Measurements from ENCODE around the gene MRPL38.
"Not testable (repeated sequence)": the region's sequence is repeated elsewhere in the genome, so short reads cannot be mapped to it uniquely, and the experiment has no call there.

The MRPL38 gene

DNA sequence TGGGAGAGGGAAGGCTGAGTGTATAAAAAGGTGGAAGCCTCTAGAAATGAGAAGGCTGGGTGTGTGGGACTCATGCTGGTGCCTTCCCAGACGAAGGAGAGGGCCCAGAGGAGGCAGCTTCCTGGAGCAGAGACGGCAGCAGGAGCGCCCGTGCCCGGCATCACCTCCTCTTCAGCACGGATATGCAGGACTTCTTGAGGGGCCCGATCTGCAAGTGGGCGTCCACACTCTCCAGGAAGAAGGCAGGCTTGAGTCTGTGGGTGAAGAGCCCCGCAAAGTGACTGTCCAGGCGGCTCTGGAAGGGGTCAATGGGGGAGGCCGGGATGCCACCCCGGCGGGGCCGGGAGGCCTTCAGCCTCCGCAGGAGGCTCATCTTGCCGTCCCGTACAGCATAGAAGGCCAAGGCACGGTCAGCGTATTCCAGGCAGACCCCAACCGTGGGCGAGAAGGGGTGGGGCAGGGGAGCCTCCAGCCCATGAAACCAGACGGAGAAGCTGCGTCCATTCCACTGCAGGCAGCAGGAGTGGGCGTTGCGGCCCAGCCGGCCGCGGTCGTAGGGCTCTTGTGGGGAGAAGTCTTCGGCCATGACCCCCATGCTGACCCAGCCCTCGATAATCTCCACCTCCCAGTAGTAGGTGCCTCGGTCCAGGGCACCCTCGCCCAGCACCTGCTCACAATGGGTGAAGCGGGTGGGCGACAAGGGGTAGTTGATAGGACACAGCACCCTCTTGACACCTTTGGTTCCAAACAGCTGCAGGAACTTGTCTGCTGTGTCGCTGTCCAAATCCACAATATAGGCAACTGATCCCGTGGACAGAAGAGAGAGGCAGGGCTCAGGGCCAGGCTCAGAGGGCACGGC lies 30.1 kb downstream of the MRPL38 start:
- DNase-seq: no peak

DNA sequence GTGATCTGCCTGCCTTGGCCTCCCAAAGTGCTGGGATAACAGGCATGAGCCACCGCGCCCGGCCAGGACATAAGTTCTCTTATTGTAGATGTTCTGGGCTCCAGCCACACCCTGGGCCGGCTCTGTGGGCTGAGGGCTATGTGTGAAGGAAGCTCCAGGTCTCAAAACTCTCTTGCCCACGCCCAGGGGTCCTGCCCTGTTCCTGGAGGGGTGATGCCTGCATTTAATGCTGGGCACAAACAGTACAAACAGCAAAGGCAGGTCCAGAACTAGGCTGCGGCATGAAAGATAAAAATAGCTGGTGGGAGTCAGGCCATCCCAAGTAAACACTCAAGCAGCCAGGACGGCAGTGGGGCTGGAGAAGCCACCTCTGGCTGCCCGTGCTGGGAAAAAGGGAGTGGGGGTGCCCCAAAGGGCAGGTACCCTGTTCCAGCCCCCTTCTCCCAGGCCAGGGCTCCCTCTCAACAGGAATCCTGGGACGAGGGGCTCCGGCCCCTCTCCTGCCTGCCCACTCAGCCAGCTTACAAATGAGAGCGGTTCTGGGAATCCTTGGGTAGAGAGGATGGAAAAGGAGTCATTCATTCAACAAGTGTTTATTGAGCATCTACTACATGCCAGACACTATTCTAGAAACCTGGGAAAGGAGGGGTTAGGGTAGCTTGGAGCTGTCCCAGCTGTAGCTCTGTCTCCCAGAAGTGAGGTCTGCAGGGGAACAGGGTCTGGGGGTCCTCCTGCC lies 30.9 kb downstream of the MRPL38 start:
- DNase-seq: no peak

DNA sequence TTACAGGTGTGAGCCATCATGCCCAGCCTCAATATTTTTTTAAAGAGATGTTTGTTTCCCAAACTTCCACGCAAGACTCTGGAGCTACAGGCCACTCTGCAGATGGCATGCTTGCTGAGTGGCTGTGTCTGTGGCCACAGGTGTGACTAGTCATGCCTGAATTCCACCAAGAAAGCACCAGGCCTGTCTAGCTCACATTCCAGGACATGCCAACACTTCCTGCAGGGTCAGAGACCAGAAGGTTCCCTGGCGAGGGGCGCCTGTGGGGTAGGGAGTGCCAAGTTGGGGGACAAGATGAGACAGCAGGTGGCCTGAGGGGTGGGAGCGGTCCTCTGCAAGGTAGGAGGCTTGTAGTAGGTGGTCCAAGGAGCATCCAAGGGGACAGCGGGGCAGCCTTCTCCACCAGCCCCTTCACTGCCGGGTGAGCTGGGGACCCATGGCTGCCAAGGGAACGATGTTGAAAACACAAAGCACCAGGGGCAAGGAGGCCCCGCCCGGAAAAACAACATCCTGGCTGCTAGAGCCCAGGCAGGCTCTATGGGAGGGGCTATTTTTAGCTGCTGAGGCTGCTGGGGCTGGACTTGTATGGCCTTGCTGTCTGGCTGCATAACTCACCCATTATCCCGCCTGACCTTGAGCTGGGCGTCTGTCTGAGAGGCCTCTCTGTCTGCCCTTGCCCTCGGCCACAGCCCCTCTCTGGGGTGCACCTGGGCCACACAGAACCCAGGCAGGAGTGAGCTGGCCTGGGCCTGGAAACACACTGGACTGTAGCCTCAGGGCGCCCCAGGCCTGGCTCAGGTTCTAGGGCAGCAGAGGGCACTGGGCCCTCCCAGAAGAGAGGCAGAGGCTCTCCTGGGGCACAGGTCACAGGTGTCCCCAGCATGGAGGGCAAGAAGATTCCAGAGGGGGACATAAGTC lies 32.0 kb downstream of the MRPL38 start:
- peak in 1 of 2 donors; percentile 37 for DNase-seq

DNA sequence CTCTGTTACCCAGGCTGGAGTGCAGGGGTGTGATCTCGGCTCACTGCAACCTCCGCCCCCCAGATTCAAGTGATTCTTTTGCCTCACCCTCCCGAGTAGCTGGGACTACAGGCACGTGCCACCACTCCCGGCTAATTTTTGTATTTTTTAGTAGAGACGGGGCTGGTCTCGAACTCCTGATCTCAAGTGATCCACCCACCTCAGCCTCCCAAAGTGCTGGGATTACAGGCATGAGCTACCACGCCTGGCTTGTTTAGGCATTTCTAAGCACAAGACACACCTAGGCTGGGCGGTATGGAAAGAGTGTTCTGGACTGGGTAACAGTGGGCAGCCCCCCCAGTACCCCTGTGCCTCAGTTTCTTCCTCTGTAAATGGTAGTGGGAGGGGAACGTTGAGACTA lies 34.5 kb downstream of the MRPL38 start:
- not testable (repeated sequence) for DNase-seq

DNA sequence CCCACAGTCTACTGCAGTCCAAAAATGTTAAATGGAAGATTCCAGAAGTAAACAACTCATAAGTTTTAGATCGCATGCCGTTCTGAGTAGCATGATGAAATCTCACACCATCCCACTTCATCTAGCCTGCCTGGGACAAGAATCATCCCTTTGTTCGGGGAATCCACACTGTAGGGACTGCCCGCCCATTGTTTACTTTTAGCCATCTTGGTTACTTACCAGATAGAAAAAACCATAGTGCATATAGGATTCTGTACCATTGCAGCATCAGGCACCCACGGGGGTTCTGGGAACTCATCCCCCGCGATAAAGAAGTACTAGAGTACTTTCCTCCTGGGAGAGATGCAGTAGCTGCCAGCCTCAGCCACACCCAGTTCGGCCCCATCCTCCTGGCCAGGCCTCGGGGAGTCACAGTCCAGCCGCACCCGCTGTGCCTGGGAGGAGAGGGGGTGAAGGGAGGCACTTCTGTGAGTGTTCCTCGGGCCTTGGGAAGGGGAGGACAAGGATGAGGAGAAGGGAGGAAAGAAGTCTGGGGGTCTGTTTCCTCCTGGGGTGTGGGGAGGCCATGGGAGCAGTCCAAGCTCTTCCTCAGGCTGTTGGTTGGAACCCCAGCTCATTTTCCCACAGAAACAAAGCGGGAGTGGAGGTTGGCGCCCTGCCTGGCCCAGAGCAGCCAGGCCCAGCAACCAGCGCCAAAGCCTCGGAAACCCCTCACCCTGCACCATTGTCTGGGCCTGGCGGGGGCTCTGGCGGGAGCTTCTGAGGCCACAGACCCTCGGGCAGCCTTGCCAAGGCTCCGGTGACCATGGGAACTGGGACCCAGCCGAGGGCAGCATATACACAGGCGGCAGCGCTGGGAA lies 35.2 kb downstream of the MRPL38 start:
- DNase-seq: peak; percentile 80 to 88

DNA sequence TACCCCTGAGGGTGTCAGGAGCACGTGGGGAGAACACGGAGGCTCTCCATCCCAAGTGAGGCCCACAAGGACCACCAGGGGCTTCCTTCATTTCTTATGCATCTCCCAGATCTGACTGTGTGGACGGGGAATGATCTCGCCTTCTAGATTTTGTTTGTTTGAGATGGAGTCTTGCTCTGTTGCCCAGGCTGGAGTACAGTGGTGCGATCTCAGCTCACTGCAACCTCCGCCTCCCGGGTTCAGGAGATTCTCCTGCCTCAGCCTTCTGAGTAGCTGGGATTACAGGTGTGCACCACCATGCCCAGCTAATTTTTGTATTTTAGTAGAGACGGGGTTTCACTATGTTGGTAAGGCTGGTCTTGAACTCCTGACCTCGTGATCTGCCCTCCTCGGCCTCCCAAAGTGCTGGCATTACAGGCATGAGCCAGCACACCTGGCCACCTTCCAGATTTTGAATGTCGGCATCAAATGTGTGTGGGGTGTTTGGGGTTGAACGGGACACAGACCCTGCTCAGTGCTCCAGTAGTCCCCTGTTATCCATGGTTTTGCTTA lies 35.9 kb downstream of the MRPL38 start:
- DNase-seq: not testable (repeated sequence)

DNA sequence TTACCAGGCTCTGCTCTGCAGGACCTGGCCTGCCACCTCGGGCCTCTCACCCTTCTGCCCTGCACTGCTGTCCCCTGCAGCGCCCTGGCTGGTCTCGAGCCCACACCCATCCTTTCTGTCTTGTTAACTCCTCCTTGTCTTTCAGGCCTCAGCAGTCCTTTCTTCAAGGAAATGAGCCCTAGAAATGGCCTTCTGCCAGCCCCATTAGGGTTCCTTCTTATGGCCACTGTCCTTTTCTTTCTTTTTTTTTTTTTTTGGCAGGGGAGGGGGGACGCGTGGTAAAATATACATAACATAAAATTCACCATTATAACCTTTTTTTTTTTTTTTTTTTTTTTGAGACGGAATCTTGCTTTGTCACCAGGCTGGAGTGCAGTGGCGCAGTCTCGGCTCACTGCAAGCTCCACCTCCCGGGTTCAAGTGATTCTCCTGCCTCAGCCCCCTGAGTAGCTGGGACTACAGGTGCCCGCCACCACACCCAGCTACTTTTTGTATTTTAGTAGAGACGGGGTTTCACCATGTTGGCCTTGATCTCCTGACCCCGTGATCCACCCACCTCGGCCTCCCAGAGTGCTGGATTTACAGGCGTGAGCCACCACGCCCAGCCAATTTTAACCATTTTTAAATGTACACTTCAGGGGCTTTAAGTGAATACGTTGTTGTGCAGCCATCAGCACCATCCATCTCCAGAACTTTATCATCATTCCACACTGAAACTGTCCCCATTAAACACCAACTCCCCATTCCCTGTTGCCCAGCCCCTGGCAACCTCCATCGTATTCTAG lies 39.1 kb downstream of the MRPL38 start:
- DNase-seq: not testable (repeated sequence)

DNA sequence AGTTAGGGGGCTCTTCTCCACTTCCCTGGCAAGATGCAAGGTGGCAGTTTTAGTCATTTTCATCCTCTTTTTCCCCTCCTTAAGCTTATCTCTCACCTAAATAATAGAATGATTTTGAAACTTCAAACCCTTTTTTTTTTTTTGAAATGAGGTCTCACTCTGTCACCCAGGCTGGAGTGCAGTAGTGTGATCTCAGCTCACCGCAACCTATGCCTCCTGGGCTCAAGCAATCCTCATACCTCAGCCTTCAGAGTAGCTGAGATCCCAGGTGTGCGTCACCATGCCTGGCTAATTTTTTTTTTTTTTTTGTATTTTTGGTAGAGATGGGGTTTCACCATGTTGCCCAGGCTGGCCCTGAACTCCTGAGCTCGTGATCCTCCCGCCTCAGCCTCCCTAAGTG lies 39.8 kb downstream of the MRPL38 start:
- DNase-seq: not testable (repeated sequence)

DNA sequence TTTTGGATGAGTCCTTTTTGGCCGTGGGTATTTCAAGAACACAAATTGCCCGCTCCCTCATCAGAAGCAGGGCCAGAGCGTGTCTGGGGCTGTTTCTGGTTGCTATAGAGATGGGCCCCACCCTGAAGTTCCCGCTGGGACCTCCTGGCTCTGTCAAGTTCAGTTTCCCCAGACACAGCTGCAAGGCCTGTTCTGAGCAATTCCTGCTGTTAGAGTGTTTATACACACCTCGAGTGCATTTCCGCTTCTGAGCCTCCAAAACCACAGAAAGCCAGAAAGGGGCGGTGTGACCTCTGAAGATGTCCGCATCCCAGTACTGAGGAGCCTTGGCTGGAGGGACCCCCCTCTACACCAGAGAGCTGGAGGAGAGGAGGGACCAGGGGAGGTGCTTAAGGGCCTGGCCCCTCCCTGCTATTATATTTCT lies 40.2 kb downstream of the MRPL38 start:
- DNase-seq: no peak

DNA sequence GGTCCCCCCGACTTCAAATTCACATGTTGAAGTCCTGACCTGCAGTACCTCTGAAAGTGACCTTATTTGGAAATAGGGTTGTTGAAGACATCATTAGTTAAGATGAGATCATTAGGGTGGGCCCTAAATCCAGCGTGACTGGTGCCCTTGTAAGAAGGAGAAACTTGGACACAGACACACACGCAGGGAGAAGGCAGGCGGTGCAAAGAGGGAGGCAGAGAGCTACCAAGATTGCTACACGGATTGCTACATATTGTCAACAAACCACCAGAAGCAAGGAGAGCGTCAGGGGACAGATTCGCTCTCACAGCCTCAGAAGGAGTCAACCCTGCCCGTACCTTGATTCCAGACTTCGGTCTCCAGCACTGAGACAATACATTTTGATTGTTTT lies 42.8 kb downstream of the MRPL38 start:
- DNase-seq: no peak

DNA sequence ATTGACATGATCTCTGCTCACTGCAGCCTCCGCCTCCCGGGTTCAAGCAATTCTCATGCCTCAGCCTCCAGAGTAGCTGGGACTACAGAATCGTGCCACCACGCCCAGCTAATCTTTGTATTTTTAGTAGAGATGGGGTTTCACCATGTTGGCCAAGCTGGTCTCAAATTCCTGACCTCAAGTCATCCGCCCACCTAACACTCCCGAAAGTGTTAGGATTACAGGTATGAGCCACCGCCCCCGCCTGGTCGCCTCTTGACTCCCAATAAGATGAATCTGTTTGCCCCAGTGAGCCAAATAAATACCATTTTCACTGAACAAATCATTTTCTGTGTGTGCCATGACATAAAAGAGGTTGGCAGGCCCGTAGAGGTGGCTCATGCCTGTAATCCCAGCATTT lies 45.3 kb downstream of the MRPL38 start:
- DNase-seq: not testable (repeated sequence)

DNA sequence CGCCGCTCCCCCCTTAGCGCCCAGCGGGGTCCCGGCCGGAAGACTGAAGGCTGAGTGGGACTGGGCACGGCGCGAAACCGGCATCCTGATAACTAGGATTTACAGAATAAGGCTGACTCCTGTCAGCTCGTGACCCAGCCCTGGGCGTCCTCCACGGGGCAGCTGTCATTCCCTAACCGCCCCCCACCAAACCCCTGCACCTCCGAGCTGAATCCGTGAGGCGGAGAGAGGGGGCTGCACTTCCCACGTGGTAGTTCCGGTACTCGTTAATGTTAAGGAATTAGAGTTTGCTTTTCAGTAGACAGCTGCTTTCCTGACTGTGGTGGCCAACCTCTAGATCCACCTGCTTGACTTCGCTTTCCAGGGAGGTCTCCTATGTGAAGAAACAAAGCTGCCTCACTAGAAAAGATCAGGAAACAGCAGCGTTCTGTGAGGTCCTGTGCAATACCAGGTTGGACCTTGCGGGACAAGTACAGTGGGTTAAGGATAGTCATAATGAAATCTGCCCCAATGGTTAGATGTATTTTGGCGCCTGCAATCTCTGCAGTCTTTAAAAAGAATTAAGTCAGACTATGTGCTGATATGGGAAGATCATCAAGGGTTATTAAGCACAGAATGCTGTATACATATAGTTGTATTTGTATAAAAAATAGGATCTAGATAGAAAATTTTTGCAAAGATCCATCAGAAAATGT lies 48.5 kb downstream of the MRPL38 start:
- no peak for DNase-seq

DNA sequence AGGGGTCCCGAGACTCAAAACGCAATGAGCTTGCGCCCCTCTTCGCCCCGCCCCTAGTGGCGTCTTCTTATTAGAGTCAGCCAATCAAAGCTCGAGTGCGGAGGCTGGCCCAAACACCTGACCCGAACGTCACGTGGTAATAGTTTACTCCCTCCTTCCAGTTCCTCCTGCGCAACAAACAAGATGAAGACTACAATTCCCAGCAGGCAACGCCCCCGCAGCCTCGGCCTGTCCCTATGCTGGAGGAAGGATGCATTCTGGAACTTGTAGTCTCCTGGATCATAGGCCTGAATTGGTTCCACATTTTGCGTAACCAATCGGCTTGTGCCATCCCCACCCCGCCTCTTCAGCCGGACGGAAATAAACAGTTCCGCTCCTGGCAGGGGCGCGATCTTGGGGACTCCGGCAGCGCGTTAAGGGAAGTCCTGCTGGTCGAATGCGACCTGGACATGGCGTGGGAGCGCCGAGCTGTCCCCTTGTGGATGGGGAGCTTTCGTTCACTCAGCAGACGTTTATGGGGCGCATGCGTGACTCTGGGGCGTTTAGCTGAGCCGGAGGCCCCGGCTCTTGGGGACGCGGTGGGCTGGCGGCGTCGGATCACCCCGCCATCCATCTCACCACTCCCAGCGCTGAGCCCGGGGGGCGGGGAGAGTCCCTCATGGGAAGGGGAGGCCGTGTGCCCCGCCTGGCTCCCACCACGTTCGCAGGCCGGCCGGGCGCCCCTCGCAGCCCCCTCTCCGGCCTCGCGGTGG lies 49.2 kb downstream of the MRPL38 start, which contains the start of gene WBP2:
TSS of gene WBP2 (minus strand) at position 26 of the 752 bp plus-strand sequence. CDS start 38 bp downstream, outside the sequence.
- DNase-seq: peak; percentile 98 to 100

DNA sequence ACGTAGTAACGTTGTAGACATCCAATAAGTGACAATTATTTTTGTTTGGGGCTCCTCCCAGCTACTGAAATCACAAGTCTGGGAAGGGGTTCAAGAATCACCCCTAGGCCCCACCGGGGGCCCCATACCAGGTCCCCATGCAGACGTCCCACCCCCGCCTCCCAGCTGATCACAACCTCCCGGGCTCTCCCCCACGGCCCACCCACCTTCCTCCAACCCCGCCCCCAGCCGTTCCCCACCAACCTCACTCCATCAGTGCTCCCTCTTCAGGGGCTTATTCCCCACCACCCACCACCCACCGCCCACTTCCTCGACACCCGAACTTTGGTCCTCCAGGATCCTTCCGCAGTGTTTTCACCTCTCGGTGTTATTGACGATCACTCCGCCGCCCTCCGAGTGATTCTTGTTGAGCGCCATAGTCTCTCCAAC lies 49.8 kb downstream of the MRPL38 start:
- no peak for DNase-seq

DNA sequence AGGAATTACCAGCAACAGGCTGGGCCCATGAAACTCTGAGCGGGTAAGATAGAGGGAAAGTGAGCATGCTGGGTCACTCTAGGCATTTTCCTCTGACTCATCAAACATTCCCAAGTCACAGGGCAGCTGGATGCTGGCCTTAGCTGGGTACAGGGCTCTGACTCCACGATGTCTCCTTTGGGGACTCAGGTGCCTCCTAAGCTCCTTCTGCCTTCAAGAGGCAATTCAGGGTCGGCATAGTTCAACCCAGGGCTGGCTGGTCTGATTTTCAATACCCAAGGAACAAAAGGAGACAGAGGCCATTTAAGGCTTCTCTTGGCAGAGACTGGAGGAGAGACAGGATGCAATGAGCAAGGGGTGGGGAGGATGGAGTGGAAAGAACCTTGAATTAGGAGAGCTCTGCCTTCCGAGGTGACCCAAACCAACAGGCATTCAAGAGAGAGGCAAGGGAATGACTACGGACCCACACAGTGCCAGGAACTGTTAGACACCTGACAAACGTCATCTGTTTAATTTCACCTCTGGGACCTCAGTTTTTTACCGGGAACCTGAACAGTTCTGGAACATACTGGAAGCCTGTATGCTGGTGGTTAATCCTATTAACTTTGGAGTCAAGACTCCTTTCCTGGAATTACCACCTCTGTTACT lies 50.5 kb downstream of the MRPL38 start:
- no peak for DNase-seq

DNA sequence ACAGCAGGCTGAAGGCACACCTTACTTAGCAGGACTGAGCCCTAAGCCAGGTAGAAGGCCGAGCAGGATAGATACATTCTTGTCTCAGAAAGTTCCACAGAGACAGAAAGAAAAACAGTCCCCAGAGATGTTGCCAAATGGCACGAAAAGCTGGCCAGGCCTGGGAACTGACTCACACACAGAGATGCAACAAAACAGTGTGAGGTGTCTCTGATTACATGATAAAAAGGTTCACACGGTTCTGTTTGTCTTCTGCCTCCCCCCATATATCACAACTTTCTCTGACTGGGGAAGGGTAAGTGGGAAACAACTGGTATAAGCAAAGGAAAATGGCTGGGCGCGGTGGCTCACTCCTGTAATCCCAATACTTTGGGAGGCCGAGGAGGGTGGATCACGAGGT lies 51.3 kb downstream of the MRPL38 start:
- no peak for DNase-seq

DNA sequence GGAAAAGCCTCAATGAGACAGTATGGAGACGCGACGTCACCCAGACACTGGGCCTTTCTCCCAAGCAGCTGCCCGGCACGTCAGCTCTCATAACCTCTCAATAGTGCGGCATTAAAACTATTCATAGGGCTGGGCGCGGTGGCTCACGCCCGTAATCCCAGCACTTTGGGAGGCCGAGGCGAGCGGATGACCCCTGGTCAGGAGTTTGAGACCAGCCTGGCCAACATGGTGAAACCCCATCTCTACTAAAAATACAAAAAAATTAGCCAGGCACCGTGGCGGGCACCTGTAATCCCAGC lies 53.0 kb downstream of the MRPL38 start:
- DNase-seq: not testable (repeated sequence)

DNA sequence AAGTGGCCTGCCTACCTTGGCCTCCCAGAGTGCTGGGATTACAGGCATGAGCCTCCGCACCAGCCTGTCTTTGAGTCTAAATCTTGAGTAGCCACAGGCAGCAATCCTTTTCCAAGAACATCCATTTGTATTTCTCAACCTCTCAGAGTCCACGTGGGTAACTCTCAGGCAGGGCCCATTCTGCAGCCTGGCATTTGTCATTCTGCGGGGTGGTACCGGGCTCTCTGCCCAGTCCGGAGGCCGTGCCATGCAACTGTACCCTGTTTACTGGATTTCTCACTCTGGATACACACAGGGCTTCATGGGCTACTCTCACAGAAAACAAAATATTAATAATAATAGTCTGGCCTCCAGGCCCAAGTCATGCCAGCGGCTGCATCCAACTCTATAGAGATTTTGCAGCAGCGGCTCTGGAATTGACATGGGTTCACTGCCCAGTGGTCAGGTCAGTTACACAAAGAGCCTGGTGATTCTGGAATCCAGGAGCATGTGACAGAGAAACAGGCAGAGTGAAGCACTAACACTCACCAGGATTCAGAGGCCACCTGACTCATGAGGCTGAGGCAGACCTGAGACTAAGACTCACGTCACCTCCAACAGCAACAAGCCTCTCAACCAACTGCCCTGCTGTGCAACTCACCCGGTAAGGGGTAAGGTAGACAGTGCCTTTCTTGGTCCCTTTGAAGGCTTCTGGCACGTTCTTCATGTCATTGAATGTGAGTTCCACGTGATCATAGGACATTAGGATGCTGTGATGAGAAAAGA lies 53.6 kb downstream of the MRPL38 start:
- peak; percentile 44 to 75 for DNase-seq

Data from hippocampal formation (tissue), 2 donors.